KMS-11 (cell line): Measurements from ENCODE around the gene SRR.
"Not testable (repeated sequence)": the region's sequence is repeated elsewhere in the genome, so short reads cannot be mapped to it uniquely, and the experiment has no call there.

Experiments used
- H2AFZ ChIP-seq: fragments of 200-600 bp; sonication (generic); 2 replicates; pipeline ENCODE4 v1.6.1; 2016; ENCODE audit warnings: antibody characterized with exemption, mixed run types, low read depth
- H3K27ac ChIP-seq: fragments of 200-600 bp; sonication (generic); 2 replicates; pipeline ENCODE4 v1.6.1; 2016; ENCODE audit warnings: mild to moderate bottlenecking, mixed run types
- H3K27me3 ChIP-seq: fragments of 200-600 bp; sonication (generic); 2 replicates; pipeline ENCODE4 v1.6.1; 2017; ENCODE audit warnings: mild to moderate bottlenecking, low read depth, mixed run types, moderate library complexity; ENCODE audit not compliant: insufficient read depth
- H3K36me3 ChIP-seq: fragments of 200-600 bp; sonication (generic); 2 replicates; pipeline ENCODE4 v1.6.1; 2017; ENCODE audit warnings: mild to moderate bottlenecking, mixed run types; ENCODE audit not compliant: insufficient read depth
- H3K4me1 ChIP-seq: fragments of 200-600 bp; sonication (generic); 2 replicates; pipeline ENCODE4 v1.6.1; 2016; ENCODE audit warnings: mild to moderate bottlenecking, low read depth, mixed run types; ENCODE audit not compliant: poor library complexity, severe bottlenecking
- H3K4me2 ChIP-seq: fragments of 200-600 bp; sonication (generic); 2 replicates; pipeline ENCODE4 v1.7.0; 2016; ENCODE audit warnings: mild to moderate bottlenecking, mixed run types
- H3K4me3 ChIP-seq: fragments of 200-600 bp; sonication (generic); IDR thresholded peaks from 2 replicates; pipeline ENCODE4 v1.6.1; 2017; ENCODE audit warnings: low read depth, low read length, mixed read lengths; ENCODE audit not compliant: insufficient read depth
- H3K79me2 ChIP-seq: fragments of 200-600 bp; sonication (generic); 2 replicates; pipeline ENCODE4 v1.6.1; 2016; ENCODE audit warnings: low read depth, mixed run types; ENCODE audit not compliant: insufficient read depth
- H3K9ac ChIP-seq: fragments of 200-600 bp; sonication (generic); 2 replicates; pipeline ENCODE4 v1.6.1; 2016; ENCODE audit warnings: mild to moderate bottlenecking, mixed run types
- H4K20me1 ChIP-seq: fragments of 200-600 bp; sonication (generic); 2 replicates; pipeline ENCODE4 v1.6.1; 2016; ENCODE audit warnings: mild to moderate bottlenecking, mixed run types; ENCODE audit not compliant: insufficient read depth
- TF ChIP-seq, protein P1 (sequence below): fragments of 200-600 bp; sonication (generic); conservative IDR thresholded peaks from 2 replicates; pipeline ENCODE4 v1.6.1; 2017; ENCODE audit warnings: low read depth, mild to moderate bottlenecking, antibody characterized with exemption, low read length, moderate library complexity, mixed read lengths

The SRR gene

GRCh38 chr17:2303204-2304188 lies at the start of gene SRR, which contains the start of gene SMG6:
SRR (plus strand) TSS chr17:2303950; CDS start chr17:2315561, 11,611 bp downstream.
SMG6 (minus strand) TSS chr17:2303785; CDS start chr17:2303720, 65 bp downstream.
- TF ChIP-seq, protein P1, sequence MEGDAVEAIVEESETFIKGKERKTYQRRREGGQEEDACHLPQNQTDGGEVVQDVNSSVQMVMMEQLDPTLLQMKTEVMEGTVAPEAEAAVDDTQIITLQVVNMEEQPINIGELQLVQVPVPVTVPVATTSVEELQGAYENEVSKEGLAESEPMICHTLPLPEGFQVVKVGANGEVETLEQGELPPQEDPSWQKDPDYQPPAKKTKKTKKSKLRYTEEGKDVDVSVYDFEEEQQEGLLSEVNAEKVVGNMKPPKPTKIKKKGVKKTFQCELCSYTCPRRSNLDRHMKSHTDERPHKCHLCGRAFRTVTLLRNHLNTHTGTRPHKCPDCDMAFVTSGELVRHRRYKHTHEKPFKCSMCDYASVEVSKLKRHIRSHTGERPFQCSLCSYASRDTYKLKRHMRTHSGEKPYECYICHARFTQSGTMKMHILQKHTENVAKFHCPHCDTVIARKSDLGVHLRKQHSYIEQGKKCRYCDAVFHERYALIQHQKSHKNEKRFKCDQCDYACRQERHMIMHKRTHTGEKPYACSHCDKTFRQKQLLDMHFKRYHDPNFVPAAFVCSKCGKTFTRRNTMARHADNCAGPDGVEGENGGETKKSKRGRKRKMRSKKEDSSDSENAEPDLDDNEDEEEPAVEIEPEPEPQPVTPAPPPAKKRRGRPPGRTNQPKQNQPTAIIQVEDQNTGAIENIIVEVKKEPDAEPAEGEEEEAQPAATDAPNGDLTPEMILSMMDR = no peak
- H2AFZ ChIP-seq = peak within 1 kb of the TSS; percentile 71
- H3K79me2 ChIP-seq = no peaks in the 10 kb centered on the region

GRCh38 chr17:2258830-2259229 lies 44.9 kb upstream of the SRR start:
- not testable (repeated sequence) for H3K27me3 ChIP-seq, H3K79me2 ChIP-seq, H2AFZ ChIP-seq, H4K20me1 ChIP-seq, H3K36me3 ChIP-seq, H3K9ac ChIP-seq, H3K4me3 ChIP-seq
- peaks cover 74% of the 10 kb centered on the region for H3K4me1 ChIP-seq
- peak overlapping the region; percentile 96 for H3K27ac ChIP-seq
- H3K4me2 ChIP-seq = peak overlapping the region; percentile 74

More at GRCh38 chr17:2303204-2304188, at the start of gene SRR, which contains the start of gene SMG6:
- Histone ChIP-seq H3K27ac (no peak within 1 kb of the TSS), H4K20me1 (no peaks in the 10 kb centered on the region), H3K4me1 (peaks cover 14% of the 10 kb centered on the region), H3K36me3 (no peaks in the 10 kb centered on the region), H3K27me3 (no peaks in the 10 kb centered on the region), H3K9ac (peak within 1 kb of the TSS; percentile 46; the same call in 1 of the 2 replicates), H3K4me3 (no peak within 1 kb of the TSS), H3K4me2 (peak within 1 kb of the TSS; percentile 77)

DNA sequence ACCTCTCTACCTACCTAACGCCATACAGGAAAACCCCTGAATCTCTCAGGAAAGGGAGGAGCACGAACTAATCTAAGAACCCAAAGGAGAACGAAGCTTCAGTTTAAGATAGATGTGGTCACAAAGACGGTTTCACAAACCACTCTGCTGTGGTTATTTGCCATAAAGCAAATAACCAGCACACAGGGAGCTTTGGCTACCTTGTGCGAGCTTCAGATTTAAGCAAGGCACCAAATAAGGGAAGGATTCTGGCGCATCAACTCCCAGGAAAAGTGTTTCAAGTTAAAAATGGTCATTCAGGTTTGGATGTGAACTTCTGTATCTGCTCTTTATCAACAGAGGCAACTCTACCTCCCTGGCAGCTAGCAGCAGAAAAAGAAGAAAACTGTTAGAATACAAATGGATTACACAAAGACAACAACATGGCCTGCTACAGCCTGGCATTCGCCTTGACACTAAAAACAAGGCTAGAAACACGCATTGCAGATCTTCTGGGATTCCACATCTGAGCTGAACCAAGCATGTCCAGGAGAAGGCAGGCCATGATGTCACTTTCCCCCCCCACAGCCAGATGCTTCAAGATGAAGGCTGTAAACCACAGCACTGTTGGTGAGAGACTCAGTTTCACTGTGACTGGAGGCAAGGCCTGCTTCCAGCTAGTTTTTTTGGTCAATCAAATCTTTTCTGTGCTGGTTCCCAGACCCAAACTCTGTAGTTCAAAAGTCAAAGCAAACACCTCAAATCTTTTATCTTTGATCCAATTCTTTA lies 43.8 kb upstream of the SRR start:
- Histone ChIP-seq H3K79me2 (no peaks in the 10 kb centered on the region), H3K27ac (peak overlapping the region; percentile 96), H3K4me1 (peaks cover 74% of the 10 kb centered on the region), H3K9ac (peak overlapping the region; percentile 68), H4K20me1 (no peaks in the 10 kb centered on the region), H2AFZ (no peak overlapping the region), H3K27me3 (no peaks in the 10 kb centered on the region), H3K4me3 (no peak overlapping the region), H3K36me3 (no peaks in the 10 kb centered on the region), H3K4me2 (peak overlapping the region; percentile 74)
- TF ChIP-seq, protein P1 = no peak

DNA sequence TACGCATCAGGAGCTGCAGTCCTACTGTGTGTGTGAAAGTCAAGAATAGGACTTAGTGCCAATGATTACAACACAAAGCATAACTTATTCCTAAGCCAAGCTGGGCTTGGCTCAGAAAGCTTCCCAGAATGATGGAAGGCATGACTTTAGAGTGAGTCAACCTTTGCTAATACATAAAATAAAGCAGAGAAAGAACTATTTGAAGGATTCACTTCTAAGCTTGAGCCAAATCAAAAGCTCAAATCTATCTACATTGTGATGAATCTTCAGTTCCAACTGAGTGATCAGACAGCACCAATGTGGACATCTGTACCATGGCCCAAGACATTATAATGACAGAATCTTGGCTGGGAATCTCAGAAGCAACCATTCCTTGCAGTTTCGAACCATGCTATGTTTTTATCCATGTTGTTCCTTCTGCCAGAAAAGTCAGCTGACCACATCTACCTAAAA lies 41.6 kb upstream of the SRR start:
- H3K4me1 ChIP-seq = peaks cover 96% of the 10 kb centered on the region
- no peaks in the 10 kb centered on the region for H4K20me1 ChIP-seq
- H3K4me2 ChIP-seq = no peak overlapping the region
- no peak overlapping the region for H3K9ac ChIP-seq
- no peaks in the 10 kb centered on the region for H3K79me2 ChIP-seq
- H3K36me3 ChIP-seq = no peaks in the 10 kb centered on the region
- no peak overlapping the region for H3K4me3 ChIP-seq
- no peak overlapping the region for H2AFZ ChIP-seq
- no peak overlapping the region for H3K27ac ChIP-seq
- TF ChIP-seq, protein P1 = no peak
- H3K27me3 ChIP-seq = no peaks in the 10 kb centered on the region
